ENCODE measurements around the gene IGBP1.

DNA sequence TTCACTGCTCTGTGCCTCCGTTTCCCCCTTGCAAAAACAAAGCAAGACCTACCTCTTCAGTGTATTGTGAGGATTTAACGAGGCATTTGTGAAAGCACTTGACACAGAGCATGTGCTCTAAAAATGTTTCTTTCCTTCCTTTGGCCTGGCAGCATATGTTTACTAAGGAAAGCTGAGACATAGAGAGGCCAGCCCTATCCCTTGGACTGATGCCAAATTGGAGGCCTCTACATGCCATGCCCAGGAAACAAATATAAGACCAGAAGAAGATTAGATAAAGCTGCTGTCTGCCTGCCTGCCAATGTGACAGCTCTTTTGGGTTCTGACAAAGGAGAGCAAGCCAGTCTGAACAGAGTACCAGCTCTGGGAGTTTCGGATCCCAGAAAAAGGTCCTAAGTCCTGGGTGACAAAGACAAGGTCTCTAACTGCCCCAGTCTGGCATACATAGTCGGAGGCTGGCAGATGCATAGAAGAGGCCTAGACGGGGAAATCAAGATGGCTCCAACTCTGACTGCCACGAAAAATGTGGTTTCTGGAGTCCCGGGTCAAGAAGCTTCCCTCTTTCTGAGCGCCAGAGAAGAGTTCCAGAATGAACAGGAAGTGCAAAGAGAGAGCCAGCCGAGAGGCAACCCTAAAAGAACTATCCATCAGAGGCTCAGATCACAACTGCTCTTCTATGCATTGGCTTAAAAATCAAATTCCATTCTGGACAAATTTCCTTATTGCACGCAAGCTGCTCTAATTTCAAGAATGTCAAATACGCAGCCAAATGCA, 45.2 kb upstream of the IGBP1 start:
- TF ChIP-seq, protein P1, sequence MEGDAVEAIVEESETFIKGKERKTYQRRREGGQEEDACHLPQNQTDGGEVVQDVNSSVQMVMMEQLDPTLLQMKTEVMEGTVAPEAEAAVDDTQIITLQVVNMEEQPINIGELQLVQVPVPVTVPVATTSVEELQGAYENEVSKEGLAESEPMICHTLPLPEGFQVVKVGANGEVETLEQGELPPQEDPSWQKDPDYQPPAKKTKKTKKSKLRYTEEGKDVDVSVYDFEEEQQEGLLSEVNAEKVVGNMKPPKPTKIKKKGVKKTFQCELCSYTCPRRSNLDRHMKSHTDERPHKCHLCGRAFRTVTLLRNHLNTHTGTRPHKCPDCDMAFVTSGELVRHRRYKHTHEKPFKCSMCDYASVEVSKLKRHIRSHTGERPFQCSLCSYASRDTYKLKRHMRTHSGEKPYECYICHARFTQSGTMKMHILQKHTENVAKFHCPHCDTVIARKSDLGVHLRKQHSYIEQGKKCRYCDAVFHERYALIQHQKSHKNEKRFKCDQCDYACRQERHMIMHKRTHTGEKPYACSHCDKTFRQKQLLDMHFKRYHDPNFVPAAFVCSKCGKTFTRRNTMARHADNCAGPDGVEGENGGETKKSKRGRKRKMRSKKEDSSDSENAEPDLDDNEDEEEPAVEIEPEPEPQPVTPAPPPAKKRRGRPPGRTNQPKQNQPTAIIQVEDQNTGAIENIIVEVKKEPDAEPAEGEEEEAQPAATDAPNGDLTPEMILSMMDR (conservative IDR thresholded peaks at IDR 0.05) = no peak
- no peak for TF ChIP-seq EZH2 (IDR thresholded peaks at IDR 0.05; ENCODE audit: low read depth)

Measured in PC-9 (cell line).